PC-9 (cell line): ENCODE data around the gene SGO2.

Experiments used
- EZH2 ChIP-seq: fragments of 200-600 bp; sonication (generic); IDR thresholded peaks from 2 replicates; pipeline ENCODE4 v1.8.0; 2017; ENCODE audit warnings: antibody characterized with exemption, low read depth
- TF ChIP-seq, protein P1 (sequence below): fragments of 200-600 bp; sonication (generic); conservative IDR thresholded peaks from 2 replicates; pipeline ENCODE4 v1.6.1; 2017; ENCODE audit warnings: mixed run types, antibody characterized with exemption, mild to moderate bottlenecking, moderate library complexity

DNA sequence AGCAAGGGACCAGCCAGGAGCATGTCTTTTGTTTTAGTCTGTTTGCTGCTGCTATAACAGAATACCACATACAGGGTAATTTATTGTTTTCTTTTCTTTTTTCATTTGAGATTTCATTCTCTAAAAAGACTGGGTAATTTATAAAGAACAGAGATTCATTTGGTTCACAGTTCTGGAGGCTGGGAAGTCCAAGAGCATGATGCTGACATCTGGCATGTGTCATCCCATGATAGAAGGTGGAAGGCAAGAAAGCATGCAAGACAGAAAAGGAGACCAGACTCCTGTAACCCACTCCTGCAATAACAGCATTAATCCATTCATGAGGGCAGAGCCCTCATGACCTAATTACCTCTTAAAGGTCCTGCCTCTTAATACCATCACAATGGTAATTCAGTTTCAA, 14.8 kb downstream of the SGO2 start:
- TF ChIP-seq, protein P1, sequence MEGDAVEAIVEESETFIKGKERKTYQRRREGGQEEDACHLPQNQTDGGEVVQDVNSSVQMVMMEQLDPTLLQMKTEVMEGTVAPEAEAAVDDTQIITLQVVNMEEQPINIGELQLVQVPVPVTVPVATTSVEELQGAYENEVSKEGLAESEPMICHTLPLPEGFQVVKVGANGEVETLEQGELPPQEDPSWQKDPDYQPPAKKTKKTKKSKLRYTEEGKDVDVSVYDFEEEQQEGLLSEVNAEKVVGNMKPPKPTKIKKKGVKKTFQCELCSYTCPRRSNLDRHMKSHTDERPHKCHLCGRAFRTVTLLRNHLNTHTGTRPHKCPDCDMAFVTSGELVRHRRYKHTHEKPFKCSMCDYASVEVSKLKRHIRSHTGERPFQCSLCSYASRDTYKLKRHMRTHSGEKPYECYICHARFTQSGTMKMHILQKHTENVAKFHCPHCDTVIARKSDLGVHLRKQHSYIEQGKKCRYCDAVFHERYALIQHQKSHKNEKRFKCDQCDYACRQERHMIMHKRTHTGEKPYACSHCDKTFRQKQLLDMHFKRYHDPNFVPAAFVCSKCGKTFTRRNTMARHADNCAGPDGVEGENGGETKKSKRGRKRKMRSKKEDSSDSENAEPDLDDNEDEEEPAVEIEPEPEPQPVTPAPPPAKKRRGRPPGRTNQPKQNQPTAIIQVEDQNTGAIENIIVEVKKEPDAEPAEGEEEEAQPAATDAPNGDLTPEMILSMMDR: no peak
- TF ChIP-seq EZH2: no peak
